HUES64 (cell line): ENCODE measurements around the gene MORN1.

Experiments used
- H3K27ac ChIP-seq: 2 replicates; pipeline ENCODE4 v1.7.0; 2013; ENCODE audit warnings: low read depth, low read length, inconsistent platforms
- H3K27me3 ChIP-seq: 2 replicates; pipeline ENCODE4 v1.6.1; 2013; ENCODE audit warnings: mild to moderate bottlenecking, low read length; ENCODE audit not compliant: insufficient read depth
- H3K36me3 ChIP-seq: 2 replicates; pipeline ENCODE4 v1.6.1; 2013; ENCODE audit warnings: mild to moderate bottlenecking, low read length; ENCODE audit not compliant: insufficient read depth
- H3K4me1 ChIP-seq: 2 replicates; pipeline ENCODE4 v1.6.1; 2013; ENCODE audit warnings: mild to moderate bottlenecking, low read length, moderate library complexity; ENCODE audit not compliant: insufficient read depth
- H3K4me3 ChIP-seq: 2 replicates; pipeline ENCODE4 v1.5.1; 2013; ENCODE audit warnings: mild to moderate bottlenecking, low read length, moderate library complexity
- H3K9ac ChIP-seq: 2 replicates; pipeline ENCODE4 v1.6.1; 2013; ENCODE audit warnings: mild to moderate bottlenecking, low read depth, low read length
- H3K9me3 ChIP-seq: 2 replicates; pipeline ENCODE4 v1.6.1; 2013; ENCODE audit warnings: low read depth, low read length; ENCODE audit not compliant: insufficient read depth
- WGBS: fragments of 150-250, 120-280 bp; methylation state at CpG from one replicate; pipeline ENCODE4 v1.1.7; 2013; ENCODE audit warnings: missing lambda C conversion rate; 5-methylcytosine and 5-hydroxymethylcytosine counted together

Gene MORN1

GRCh38 chr1:2376931-2377672 lies 14.3 kb downstream of the MORN1 start:
- Histone ChIP-seq H3K4me1 (no peaks in the 10 kb centered on the region), H3K27me3 (no peaks in the 10 kb centered on the region), H3K36me3 (no peaks in the 10 kb centered on the region), H3K9ac (no peak overlapping the region), H3K4me3 (no peak overlapping the region), H3K9me3 (no peaks in the 10 kb centered on the region), H3K27ac (no peak overlapping the region)
- 92% methylated on average over 25 of the region's 25 CpGs for WGBS

DNA sequence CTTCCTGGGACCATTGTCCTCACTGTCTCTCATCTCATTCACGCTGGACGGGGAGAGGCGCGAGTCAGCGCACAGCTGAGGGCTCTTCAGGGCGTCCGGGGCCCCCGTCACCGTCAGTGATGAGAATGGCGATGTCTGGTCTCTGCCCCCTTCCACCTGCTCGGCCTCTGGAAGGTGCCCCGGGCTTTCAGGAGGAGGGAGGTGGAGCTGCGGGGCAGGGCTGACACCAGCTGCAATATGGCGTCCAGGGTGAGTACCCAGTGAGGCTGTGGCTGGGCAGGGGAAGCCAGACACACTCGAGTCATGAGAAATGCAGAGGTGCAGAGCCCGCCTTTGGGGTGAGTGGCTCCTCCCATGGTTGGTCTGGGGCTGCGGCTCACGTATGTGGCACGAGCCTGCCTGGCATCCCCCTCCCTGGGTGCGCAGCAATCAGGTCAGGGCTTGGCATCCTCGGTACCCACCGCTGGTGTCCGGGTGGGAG lies 15.1 kb downstream of the MORN1 start:
- Histone ChIP-seq H3K9me3 (no peaks in the 10 kb centered on the region), H3K9ac (no peak overlapping the region), H3K27ac (no peak overlapping the region), H3K4me1 (no peaks in the 10 kb centered on the region), H3K36me3 (no peaks in the 10 kb centered on the region), H3K4me3 (no peak overlapping the region), H3K27me3 (no peaks in the 10 kb centered on the region)
- WGBS = 92% methylated on average over 23 of the region's 23 CpGs

GRCh38 chr1:2375923-2376260 lies 15.5 kb downstream of the MORN1 start:
- Histone ChIP-seq H3K4me1 (no peaks in the 10 kb centered on the region), H3K9me3 (no peaks in the 10 kb centered on the region), H3K4me3 (no peak overlapping the region), H3K27me3 (no peaks in the 10 kb centered on the region), H3K9ac (no peak overlapping the region), H3K36me3 (no peaks in the 10 kb centered on the region), H3K27ac (no peak overlapping the region)
- 93% methylated on average over 7 of the region's 7 CpGs for WGBS

- no peaks in the 10 kb centered on the region for H3K4me1 ChIP-seq
- H3K9me3 ChIP-seq = no peaks in the 10 kb centered on the region
- WGBS = 89% methylated on average over 23 of the region's 23 CpGs
- H3K4me3 ChIP-seq = no peak overlapping the region
- H3K27ac ChIP-seq = no peak overlapping the region
- no peaks in the 10 kb centered on the region for H3K36me3 ChIP-seq
- H3K9ac ChIP-seq = 0 out of 2 replicates have a peak overlapping the region, but pooled peaks have one; percentile 14
- H3K27me3 ChIP-seq = no peaks in the 10 kb centered on the region
Measured at GRCh38 chr1:2375246-2375922, 16.0 kb downstream of the MORN1 start.

GRCh38 chr1:2374252-2375155 lies 16.9 kb downstream of the MORN1 start:
- no peaks in the 10 kb centered on the region for H3K9me3 ChIP-seq
- whole genome bisulfite sequencing = 86% methylated on average over 17 of the region's 17 CpGs
- no peaks in the 10 kb centered on the region for H3K36me3 ChIP-seq
- no peak overlapping the region for H3K9ac ChIP-seq
- H3K4me3 ChIP-seq = no peak overlapping the region
- H3K27ac ChIP-seq = no peak overlapping the region
- no peaks in the 10 kb centered on the region for H3K27me3 ChIP-seq
- no peaks in the 10 kb centered on the region for H3K4me1 ChIP-seq

DNA sequence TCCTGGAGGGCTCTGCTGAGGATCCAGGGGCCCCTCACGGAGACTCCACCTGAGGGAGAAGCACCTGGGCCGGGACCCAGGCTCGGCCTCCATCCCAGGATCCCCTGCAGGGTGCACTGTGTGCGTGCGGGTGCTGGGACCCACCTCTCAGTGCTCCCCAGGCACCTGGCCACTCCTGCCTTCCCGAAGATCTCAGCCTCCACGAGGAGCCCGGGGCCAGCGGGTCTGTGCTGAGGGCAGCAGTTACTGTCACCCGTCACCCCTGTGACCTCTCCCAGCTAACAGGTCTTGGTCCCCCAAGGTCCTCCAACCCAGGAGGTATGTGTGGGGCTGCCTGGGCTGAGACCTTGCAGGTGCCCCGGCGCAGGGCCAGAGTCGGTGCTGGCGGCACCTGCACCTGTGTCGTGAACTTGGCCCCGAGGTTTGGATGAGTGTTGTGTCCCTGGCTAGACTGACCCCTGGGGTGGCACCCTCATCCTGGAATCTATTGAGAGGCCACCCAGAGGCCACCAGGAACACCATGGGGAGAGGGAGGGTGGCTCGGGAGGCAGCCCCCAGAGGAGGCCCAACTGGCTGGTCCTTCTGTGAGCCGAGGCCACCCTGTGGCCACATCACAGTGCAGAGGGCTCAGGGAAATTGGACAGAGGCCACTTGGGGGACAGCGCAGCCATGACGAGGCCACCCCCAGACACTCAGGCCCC lies 17.7 kb downstream of the MORN1 start:
- no peaks in the 10 kb centered on the region for H3K27me3 ChIP-seq
- no peak overlapping the region for H3K27ac ChIP-seq
- H3K4me3 ChIP-seq = no peak overlapping the region
- H3K9me3 ChIP-seq = no peaks in the 10 kb centered on the region
- H3K9ac ChIP-seq = no peak overlapping the region
- H3K4me1 ChIP-seq = no peaks in the 10 kb centered on the region
- 92% methylated on average over 20 of the region's 20 CpGs for whole genome bisulfite sequencing
- no peaks in the 10 kb centered on the region for H3K36me3 ChIP-seq

GRCh38 chr1:2372551-2373490 lies 18.5 kb downstream of the MORN1 start:
- H3K36me3 ChIP-seq = no peaks in the 10 kb centered on the region
- no peak overlapping the region for H3K9ac ChIP-seq
- H3K9me3 ChIP-seq = no peaks in the 10 kb centered on the region
- no peaks in the 10 kb centered on the region for H3K27me3 ChIP-seq
- no peaks in the 10 kb centered on the region for H3K4me1 ChIP-seq
- 94% methylated on average over 36 of the region's 36 CpGs for WGBS
- no peak overlapping the region for H3K27ac ChIP-seq
- H3K4me3 ChIP-seq = no peak overlapping the region

DNA sequence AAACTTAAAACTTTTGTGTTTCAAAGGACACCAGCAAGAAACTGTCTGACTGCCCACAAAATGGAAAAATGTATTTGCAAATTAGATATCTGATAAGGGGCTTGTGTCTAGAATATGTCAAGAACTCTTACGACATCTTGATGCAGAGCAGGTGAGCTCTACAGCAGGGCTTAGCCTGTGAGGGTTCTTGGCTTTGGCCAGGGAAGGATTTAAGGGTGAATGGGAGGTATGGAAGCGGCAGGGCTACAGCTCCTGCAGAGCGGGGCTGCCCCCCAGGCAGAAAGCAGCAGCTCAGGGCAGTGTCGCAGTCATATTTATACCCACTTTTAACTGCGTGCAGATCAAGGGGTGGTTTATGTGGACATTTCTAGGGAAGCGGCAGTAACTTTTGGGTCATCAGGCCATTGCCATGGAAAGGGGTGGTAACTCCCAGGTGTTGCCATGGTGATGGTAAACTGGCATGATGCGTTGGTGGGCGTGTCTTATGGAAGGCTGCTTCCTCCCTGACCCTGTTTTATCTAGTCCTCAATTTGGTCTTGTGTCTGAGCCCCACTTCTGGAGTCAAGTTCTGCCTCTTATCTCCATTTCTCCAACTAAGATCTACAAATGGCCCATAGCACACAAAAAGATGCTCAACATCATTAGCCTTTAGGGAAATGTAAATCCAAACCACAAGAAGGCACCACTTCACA lies 23.2 kb downstream of the MORN1 start:
- no peak overlapping the region for H3K4me3 ChIP-seq
- no peak overlapping the region for H3K27ac ChIP-seq
- H3K9me3 ChIP-seq = peaks cover 5% of the 10 kb centered on the region; the same call in 1 of the 2 replicates
- WGBS = 94% methylated on average over 7 of the region's 8 CpGs
- no peak overlapping the region for H3K9ac ChIP-seq
- H3K4me1 ChIP-seq = no peaks in the 10 kb centered on the region
- no peaks in the 10 kb centered on the region for H3K36me3 ChIP-seq
- no peaks in the 10 kb centered on the region for H3K27me3 ChIP-seq

- Histone ChIP-seq H3K4me1 (no peaks in the 10 kb centered on the region), H3K36me3 (no peaks in the 10 kb centered on the region), H3K9ac (no peak overlapping the region), H3K27me3 (no peaks in the 10 kb centered on the region), H3K27ac (no peak overlapping the region), H3K4me3 (no peak overlapping the region), H3K9me3 (peaks cover 5% of the 10 kb centered on the region; the same call in 1 of the 2 replicates)
- 100% methylated on average over 2 of the region's 2 CpGs for WGBS
Measured at GRCh38 chr1:2363847-2364513, 27.4 kb downstream of the MORN1 start.
